HepG2 (cell line): ENCODE measurements around the gene ABCC2. TPM values are rescaled to one million over a fixed set of nuclear protein-coding genes. Genes with fewer than 3 reads are reported as not detected.

Experiments used
- ATAC-seq: fragments of 200-7000 bp; cut with Tn5 transposase; 3 replicates; pipeline ENCODE4 v1.9.1; 2020; ENCODE audit warnings: mild to moderate bottlenecking, moderate library complexity
- BruUV-seq: library from RNA; stranded (reverse); fragments of 400-500 nt; replicated peaks from 2 replicates; lab custom pipeline; 2021; lab: Mats Ljungman, UMichigan
- CTCF ChIA-PET: fragments of 300-600 bp; formaldehyde crosslinking; extraction: SDS; loops from one replicate; lab custom pipeline; 2021; ENCODE audit warnings: low total read pairs, inconsistent platforms, low intra/inter-chr PET ratio; lab: Yijun Ruan, JAX
- POLR2A ChIA-PET: fragments of 350-600 bp; sonication (Branson Sonifier 250); formaldehyde crosslinking; loops from one replicate; lab custom pipeline; 2020; ENCODE audit warnings: antibody characterized with exemption, inconsistent platforms; lab: Yijun Ruan, JAX
- DNase-seq: peaks from one replicate; pipeline ENCODE4 v3.0.0-alpha.2; 2015; ENCODE audit warnings: low spot score
- FAIRE-seq: peaks from 3 replicates; lab custom pipeline; 2011; peaks lifted over from hg19 to GRCh38; lab: Jason Lieb, UNC
- H2AFZ ChIP-seq: one replicate; pipeline ENCODE4 v1.6.1; 2011; ENCODE audit warnings: low read length, inconsistent platforms
- H3K27ac ChIP-seq: fragments of 300-600 bp; 3 replicates; pipeline ENCODE4 v1.8.0; 2011; ENCODE audit warnings: mixed run types, mild to moderate bottlenecking, mixed read lengths, low read length, inconsistent platforms; ENCODE audit not compliant: insufficient read depth; ENCODE audit errors: extremely low read length
- H3K27me3 ChIP-seq, 2 experiments: fragments of 200-600 bp in 1 of 2; 2 replicates in 1 of 2; 3 replicates in 1 of 2; pipeline versions ENCODE4 v1.6.0 to v1.8.0; 2011; ENCODE audit warnings: low read length in 2 of 2, mild to moderate bottlenecking in 2 of 2, moderate library complexity in 2 of 2, inconsistent platforms in 1 of 2; ENCODE audit not compliant: insufficient read depth in 2 of 2, control insufficient read depth in 1 of 2
- H3K36me3 ChIP-seq, 2 experiments: fragments of 200-600 bp in 1 of 2; replicated peaks in 1 of 2; 2 replicates in 1 of 2; 3 replicates in 1 of 2; pipeline versions ENCODE4 v1.5.1 to v1.8.0; 2011; ENCODE audit warnings: low read length in 2 of 2, inconsistent platforms in 1 of 2; ENCODE audit not compliant: insufficient read depth in 2 of 2, control insufficient read depth in 1 of 2
- H3K4me1 ChIP-seq: 2 replicates; pipeline ENCODE4 v1.5.1; 2012; ENCODE audit warnings: low read length, inconsistent platforms; ENCODE audit not compliant: insufficient read depth
- H3K4me2 ChIP-seq: 2 replicates; pipeline ENCODE4 v1.6.0; 2011; ENCODE audit warnings: low read depth, low read length, inconsistent platforms
- H3K4me3 ChIP-seq, 3 experiments: fragments of 200-600 bp in 1 of 3; sonication (generic), shearing (Covaris generic) in 1 of 3; replicated peaks in 1 of 3; 2 replicates each; pipeline ENCODE4 v1.5.1; 2011 to 2016; ENCODE audit warnings: low read length in 3 of 3, inconsistent platforms in 2 of 3, low read depth in 2 of 3, mild to moderate bottlenecking in 2 of 3, control low read depth in 1 of 3, mixed read lengths in 1 of 3; ENCODE audit not compliant: insufficient read depth in 1 of 3
- H3K79me2 ChIP-seq: one replicate; pipeline ENCODE4 v1.6.1; 2011; ENCODE audit warnings: low read length, inconsistent platforms; ENCODE audit not compliant: insufficient read depth
- H3K9ac ChIP-seq: 2 replicates; pipeline ENCODE4 v1.6.0; 2011; ENCODE audit warnings: mild to moderate bottlenecking, low read depth, low read length, inconsistent platforms; ENCODE audit not compliant: insufficient read depth
- H3K9me3 ChIP-seq: 2 replicates; pipeline ENCODE4 v1.5.1; 2012; ENCODE audit warnings: mild to moderate bottlenecking, low read length
- H4K20me1 ChIP-seq: 2 replicates; pipeline ENCODE4 v1.6.0; 2011; ENCODE audit warnings: inconsistent platforms, mild to moderate bottlenecking, low read length, moderate library complexity; ENCODE audit not compliant: insufficient read depth
- ATF7-NPFF ChIP-seq: sonication (generic); formaldehyde crosslinking; IDR thresholded peaks from 2 replicates; pipeline ENCODE4 v1.8.1; 2023; ENCODE audit warnings: mild to moderate bottlenecking, low read depth, missing genetic modification reagents, moderate library complexity
- BATF2 ChIP-seq: sonication (generic); formaldehyde crosslinking; IDR thresholded peaks from 2 replicates; pipeline ENCODE4 v1.8.0; 2022; ENCODE audit warnings: mild to moderate bottlenecking, missing genetic modification reagents, moderate library complexity
- HOXA9 ChIP-seq: sonication (generic); formaldehyde crosslinking; IDR thresholded peaks from 2 replicates; pipeline ENCODE4 v1.8.1; 2022; ENCODE audit warnings: missing genetic modification reagents, mild to moderate bottlenecking, moderate library complexity, borderline replicate concordance
- HOXD1 ChIP-seq: sonication (generic); formaldehyde crosslinking; IDR thresholded peaks from 2 replicates; pipeline ENCODE4 v1.5.0; 2020; ENCODE audit warnings: missing genetic modification reagents
- IRF2 ChIP-seq: IDR thresholded peaks from 2 replicates; pipeline ENCODE4 v1.6.1; 2018; ENCODE audit warnings: missing genetic modification reagents, missing compliant biosample characterization
- LCORL ChIP-seq, 2 experiments: fragments of 450-650 bp in 1 of 2; sonication (generic) in 1 of 2; formaldehyde crosslinking in 1 of 2; IDR thresholded peaks; 2 replicates each; pipeline versions ENCODE4 v1.5.0 to v1.6.1; 2017 to 2020; ENCODE audit warnings: antibody characterized with exemption in 1 of 2, missing genetic modification reagents in 1 of 2
- NR1H2 ChIP-seq: sonication (generic); formaldehyde crosslinking; IDR thresholded peaks from 2 replicates; pipeline ENCODE4 v1.8.1; 2022; ENCODE audit warnings: low read depth, missing genetic modification reagents, borderline replicate concordance
- ZEB1 ChIP-seq: IDR thresholded peaks from 2 replicates; pipeline ENCODE4 v1.6.1; 2012; ENCODE audit warnings: mild to moderate bottlenecking, low read depth, inconsistent platforms; ENCODE audit not compliant: insufficient replicate concordance
- ZNF512B ChIP-seq: sonication (generic); formaldehyde crosslinking; IDR thresholded peaks from 2 replicates; pipeline ENCODE4 v1.5.1; 2020; ENCODE audit warnings: missing genetic modification reagents, mild to moderate bottlenecking, borderline replicate concordance
- ZNF572 ChIP-seq: sonication (generic); formaldehyde crosslinking; IDR thresholded peaks from 2 replicates; pipeline ENCODE4 v1.5.1; 2020; ENCODE audit warnings: mild to moderate bottlenecking, missing genetic modification reagents
- ZNF644 ChIP-seq: IDR thresholded peaks from 2 replicates; pipeline ENCODE4 v1.6.1; 2016; ENCODE audit warnings: low read depth
- ZNF816 ChIP-seq: sonication (generic); formaldehyde crosslinking; IDR thresholded peaks from 2 replicates; pipeline ENCODE4 v1.8.0; 2022; ENCODE audit warnings: missing genetic modification reagents, mild to moderate bottlenecking, borderline replicate concordance
- WGBS: methylation state at CpG from one replicate; pipeline ENCODE4 v1.1.6; 2017; ENCODE audit warnings: low lambda C conversion rate; 5-methylcytosine and 5-hydroxymethylcytosine counted together
- in situ Hi-C: cut with HindIII; loops from 2 replicates; pipeline ENCODE4 v1.10.0; 2017; ENCODE audit warnings: low pct_unique_long_range_greater_than_20kb; ENCODE audit not compliant: extremely low pct_ligation_motif_present
- intact Hi-C: fragments of 100-400 bp; cut with micrococcal nuclease; formaldehyde crosslinking; loops from one replicate; pipeline ENCODE4 v1.10.0; 2022; ENCODE audit not compliant: unreplicated experiment
- polyA plus RNA-seq, 8 experiments: library from polyadenylated mRNA; depleted of rRNA in 3 of 8; stranded (reverse) in 7 of 8; unstranded in 1 of 8; fragments of >200 nt; fragmentation: Illumina TruSeq in 4 of 8; extraction: Trizol in 4 of 8; gene quantifications; 2 replicates each; pipeline versions ENCODE4 v1.2.1 to v1.2.3, GENCODE V29; 2011 to 2016; ENCODE audit warnings: low read depth in 4 of 8, missing spikeins in 1 of 8, mixed read lengths in 1 of 8; ENCODE audit not compliant: insufficient read depth in 1 of 8
- total RNA-seq, 5 experiments: library from RNA; depleted of rRNA; stranded (reverse); fragments of >200 nt; fragmentation: Illumina TruSeq; extraction: Trizol; gene quantifications; 2 replicates each; pipeline ENCODE4 v1.2.3, GENCODE V29; 2016; ENCODE audit warnings: low read depth in 1 of 5

ABCC2 gene
- total and polyA plus RNA-seq, 2 of the 13 experiments (the other 11 are each of a cell fraction or from before 2014, with no cell fraction given) = 181 to 497 TPM

GRCh38 chr10:99768556-99768955 is 13.9 kb upstream of the ABCC2 start:
- in situ Hi-C loops (no loop called here), intact Hi-C loops (no loop called here)
- TF ChIP-seq ZNF644 (CRISPR knock-in tag) (no peak), ATF7-NPFF (no peak), LCORL (IDR thresholded peaks at IDR 0.05) (no peak), LCORL (CRISPR knock-in tag; IDR thresholded peaks at IDR 0.05) (no peak)
- Histone ChIP-seq H3K9ac (no peak overlapping the region), H3K36me3 (no peaks in the 10 kb centered on the region), H3K27me3 (no peaks in the 10 kb centered on the region), H3K4me3 (no peak overlapping the region), H3K27ac (no peak overlapping the region), H3K4me2 (no peak overlapping the region), H3K4me1 (peaks cover 28% of the 10 kb centered on the region), H3K79me2 (no peaks in the 10 kb centered on the region), H2AFZ (no peak overlapping the region), H3K9me3 (no peaks in the 10 kb centered on the region), H4K20me1 (no peaks in the 10 kb centered on the region)
- DNase-seq (no peak), ATAC-seq (no peak), FAIRE-seq (no peak)
- ChIA-PET CTCF (no interaction called here), POLR2A (interaction anchor here (1.2 to 2.6 kb wide), 4 partner anchors 10 to 36 kb away, joined by 3 to 15 read pairs (median 4); partner anchors contain the start of genes ABCC2, COX15 and CUTC)
- BruUV-seq = no TSS peak
- WGBS = 92% methylated on average over 2 of the region's 2 CpGs

GRCh38 chr10:99769706-99770105 is 12.7 kb upstream of the ABCC2 start:
- Histone ChIP-seq H3K27ac (peak overlapping the region; percentile 66), H3K79me2 (no peaks in the 10 kb centered on the region), H3K4me3 (no peak overlapping the region), H3K9me3 (no peaks in the 10 kb centered on the region), H3K4me1 (peaks cover 34% of the 10 kb centered on the region), H4K20me1 (no peaks in the 10 kb centered on the region), H3K27me3 (no peaks in the 10 kb centered on the region), H3K4me2 (no peak overlapping the region), H3K9ac (no peak overlapping the region)
- intact Hi-C loops = no loop called here
- FAIRE-seq = no peak
- WGBS = 84% methylated on average over 5 of the region's 5 CpGs
- POLR2A ChIA-PET = interaction anchor here (1.4 to 2.6 kb wide), 2 partner anchors 12 to 38 kb away, joined by 5 to 15 read pairs; partner anchors contain the start of genes ABCC2, COX15 and CUTC
- no peak for DNase-seq
- TF ChIP-seq ZNF572 (CRISPR knock-in tag) (no peak), HOXD1 (CRISPR knock-in tag) (no peak), HOXA9 (CRISPR knock-in tag) (no peak), IRF2 (CRISPR knock-in tag) (no peak), ZNF816 (CRISPR knock-in tag) (no peak), NR1H2 (no peak), ZEB1 (no peak), ZNF512B (CRISPR knock-in tag) (no peak), BATF2 (no peak)
- TF ChIP-seq, all 625 proteins: peak for 0
- H2AFZ ChIP-seq = no peak overlapping the region
- BruUV-seq = no TSS peak
- ATAC-seq = no peak
- in situ Hi-C loops = no loop called here
- CTCF ChIA-PET = no interaction called here
- no peaks in the 10 kb centered on the region for H3K36me3 ChIP-seq
